WTC11 (cell line): ENCODE data around the gene GLRA1. TPM values are rescaled to one million over a fixed set of nuclear protein-coding genes. Genes with fewer than 3 reads are reported as not detected.

Source experiments
- ATAC-seq: fragments of 200-7000 bp; cut with Tn5 transposase; 2 replicates; pipeline ENCODE4 v1.10.0; 2021; ENCODE audit warnings: mild to moderate bottlenecking, moderate library complexity
- CTCF ChIA-PET: fragments of 300-600 bp; sonication (Branson Sonifier 250); formaldehyde crosslinking; loops from one replicate; lab custom pipeline; 2021; ENCODE audit warnings: antibody characterized with exemption; lab: Charles Lee
- POLR2A ChIA-PET: fragments of 350-600 bp; sonication (Branson Sonifier 250); formaldehyde crosslinking; loops from one replicate; lab custom pipeline; 2021; ENCODE audit warnings: antibody characterized with exemption; lab: Charles Lee
- DNase-seq: peaks from one replicate; pipeline ENCODE4 v3.0.0; 2021; ENCODE audit warnings: low spot score
- H3K27ac Mint-ChIP-seq: 2 replicates; pipeline ENCODE4 v1.8.0; 2021; ENCODE audit warnings: mixed read lengths
- H3K27me3 Mint-ChIP-seq: 2 replicates; pipeline ENCODE4 v1.8.0; 2021; ENCODE audit warnings: low read depth, mild to moderate bottlenecking, moderate library complexity, mixed read lengths
- H3K36me3 Mint-ChIP-seq: 2 replicates; pipeline ENCODE4 v1.8.0; 2021; ENCODE audit warnings: mixed read lengths
- H3K4me1 Mint-ChIP-seq: 2 replicates; pipeline ENCODE4 v1.8.0; 2022; ENCODE audit warnings: mixed read lengths
- H3K4me3 Mint-ChIP-seq: 2 replicates; pipeline ENCODE4 v1.8.0; 2021; ENCODE audit warnings: mild to moderate bottlenecking, moderate library complexity, mixed read lengths
- H3K9me3 Mint-ChIP-seq: 2 replicates; pipeline ENCODE4 v1.8.0; 2021; ENCODE audit warnings: mixed read lengths
- ESRRA ChIP-seq: sonication (generic); formaldehyde crosslinking; IDR thresholded peaks from 2 replicates; pipeline ENCODE4 v1.8.1; 2022; ENCODE audit warnings: mild to moderate bottlenecking, missing genetic modification reagents, borderline replicate concordance
- FOXP4 ChIP-seq: sonication (generic); formaldehyde crosslinking; IDR thresholded peaks from 2 replicates; pipeline ENCODE4 v1.8.0; 2022; ENCODE audit warnings: mild to moderate bottlenecking, missing genetic modification reagents
- GTF2I ChIP-seq: fragments of 250-450 bp; sonication (Bioruptor Pico); conservative IDR thresholded peaks from 2 replicates; pipeline ENCODE4 v1.4.0; 2021; ENCODE audit warnings: mild to moderate bottlenecking
- HMGXB4 ChIP-seq: sonication (generic); formaldehyde crosslinking; IDR thresholded peaks from 2 replicates; pipeline ENCODE4 v1.8.1; 2023; ENCODE audit warnings: mild to moderate bottlenecking, moderate library complexity, missing genetic modification reagents
- IRF2 ChIP-seq: sonication (generic); formaldehyde crosslinking; IDR thresholded peaks from 2 replicates; pipeline ENCODE4 v1.8.0; 2022; ENCODE audit warnings: low read depth, missing genetic modification reagents, borderline replicate concordance
- KAT7 ChIP-seq: sonication (generic); formaldehyde crosslinking; IDR thresholded peaks from 2 replicates; pipeline ENCODE4 v1.8.1; 2023; ENCODE audit warnings: missing genetic modification reagents, mild to moderate bottlenecking, borderline replicate concordance
- MLX ChIP-seq: sonication (generic); formaldehyde crosslinking; IDR thresholded peaks from 2 replicates; pipeline ENCODE4 v1.8.1; 2023; ENCODE audit warnings: mild to moderate bottlenecking, missing genetic modification reagents, moderate library complexity
- OVOL2 ChIP-seq: fragments of 250-450 bp; sonication (Bioruptor Pico); IDR thresholded peaks from 2 replicates; pipeline ENCODE4 v1.9.0; 2021; ENCODE audit warnings: mild to moderate bottlenecking, borderline replicate concordance
- PREB ChIP-seq: sonication (generic); formaldehyde crosslinking; IDR thresholded peaks from 2 replicates; pipeline ENCODE4 v1.8.1; 2022; ENCODE audit warnings: mild to moderate bottlenecking, missing genetic modification reagents, moderate library complexity, borderline replicate concordance
- SOX15 ChIP-seq: fragments of 250-450 bp; sonication (Bioruptor Pico); IDR thresholded peaks from 2 replicates; pipeline ENCODE4 v1.9.0; 2021; ENCODE audit warnings: mild to moderate bottlenecking
- STAT6 ChIP-seq: sonication (generic); formaldehyde crosslinking; conservative IDR thresholded peaks from 2 replicates; pipeline ENCODE4 v1.8.1; 2023; ENCODE audit warnings: mild to moderate bottlenecking, low read depth, missing genetic modification reagents, moderate library complexity
- ZMAT4 ChIP-seq: fragments of 250-450 bp; sonication (Bioruptor Pico); IDR thresholded peaks from 2 replicates; pipeline ENCODE4 v1.9.0; 2021; ENCODE audit warnings: mild to moderate bottlenecking
- ZNF317 ChIP-seq: sonication (generic); formaldehyde crosslinking; IDR thresholded peaks from 2 replicates; pipeline ENCODE4 v1.8.1; 2023; ENCODE audit warnings: low read depth, mild to moderate bottlenecking, moderate library complexity, missing genetic modification reagents, borderline replicate concordance
- ZNF423 ChIP-seq: fragments of 250-450 bp; sonication (Bioruptor Pico); IDR thresholded peaks from 2 replicates; pipeline ENCODE4 v2.1.2; 2022; ENCODE audit warnings: mild to moderate bottlenecking, moderate library complexity
- ZNF425 ChIP-seq: fragments of 250-450 bp; sonication (Bioruptor Pico); conservative IDR thresholded peaks from 2 replicates; pipeline ENCODE4 v1.9.0; 2021; ENCODE audit warnings: mild to moderate bottlenecking
- total RNA-seq: library from RNA; stranded (reverse); gene quantifications from 3 replicates; pipeline ENCODE4 v1.2.3, GENCODE V29; 2021

Gene GLRA1
- total RNA-seq, 1 experiment from 2014 or later: not detected

- ATAC-seq (no peak), DNase-seq (no peak)
- Mint-ChIP-seq H3K27me3 (no peaks in the 10 kb centered on the region), H3K4me3 (no peak overlapping the region), H3K36me3 (peaks cover 5% of the 10 kb centered on the region), H3K4me1 (peaks cover 7% of the 10 kb centered on the region), H3K9me3 (no peaks in the 10 kb centered on the region), H3K27ac (no peak overlapping the region)
- ChIA-PET POLR2A (no interaction called here), CTCF (no interaction called here)
- TF ChIP-seq ZNF425 (CRISPR knock-in tag): no peak
- no peak for TF ChIP-seq PREB (CRISPR knock-in tag)
- no peak for TF ChIP-seq FOXP4 (CRISPR knock-in tag)
- TF ChIP-seq IRF2 (CRISPR knock-in tag): no peak
Measured at GRCh38 chr5:151822141-151822540, 102.5 kb downstream of the GLRA1 start.

GRCh38 chr5:151820903-151821302 is 103.7 kb downstream of the GLRA1 start:
- CTCF ChIA-PET: no interaction called here
- TF ChIP-seq SOX15 (no peak), GTF2I (CRISPR knock-in tag) (no peak), ESRRA (no peak), MLX (CRISPR knock-in tag) (no peak), OVOL2 (CRISPR knock-in tag) (no peak), KAT7 (CRISPR knock-in tag) (no peak), ZMAT4 (CRISPR knock-in tag) (no peak)
- POLR2A ChIA-PET: no interaction called here
- H3K36me3 Mint-ChIP-seq: no peaks in the 10 kb centered on the region
- H3K4me3 Mint-ChIP-seq: no peak overlapping the region
- no peak for ATAC-seq
- no peaks in the 10 kb centered on the region for H3K27me3 Mint-ChIP-seq
- DNase-seq: no peak
- peaks cover 16% of the 10 kb centered on the region for H3K4me1 Mint-ChIP-seq
- no peak overlapping the region for H3K27ac Mint-ChIP-seq
- H3K9me3 Mint-ChIP-seq: no peaks in the 10 kb centered on the region

GRCh38 chr5:151820271-151820670 is 104.4 kb downstream of the GLRA1 start:
- DNase-seq (no peak), ATAC-seq (no peak)
- Mint-ChIP-seq H3K27ac (no peak overlapping the region), H3K9me3 (no peaks in the 10 kb centered on the region), H3K27me3 (no peaks in the 10 kb centered on the region), H3K4me3 (no peak overlapping the region), H3K36me3 (no peaks in the 10 kb centered on the region), H3K4me1 (peaks cover 15% of the 10 kb centered on the region)
- ChIA-PET POLR2A (no interaction called here), CTCF (interaction anchor here (1.2 kb wide), 1 partner anchor 451 kb away, joined by 3 read pairs; no protein-coding TSS in a partner anchor)
- TF ChIP-seq ZNF317 (CRISPR knock-in tag): no peak

GRCh38 chr5:151819830-151820229 is 104.8 kb downstream of the GLRA1 start:
- POLR2A ChIA-PET: no interaction called here
- Mint-ChIP-seq H3K27ac (no peak overlapping the region), H3K36me3 (no peaks in the 10 kb centered on the region), H3K9me3 (no peaks in the 10 kb centered on the region), H3K4me1 (peaks cover 19% of the 10 kb centered on the region), H3K27me3 (no peaks in the 10 kb centered on the region), H3K4me3 (no peak overlapping the region)
- DNase-seq: no peak
- CTCF ChIA-PET: interaction anchor here (1.2 kb wide), 1 partner anchor 452 kb away, joined by 3 read pairs; no protein-coding TSS in a partner anchor
- no peak for ATAC-seq
- no peak for TF ChIP-seq STAT6
- no peak for TF ChIP-seq HMGXB4 (CRISPR knock-in tag)
- TF ChIP-seq ZNF423 (CRISPR knock-in tag): no peak
- TF ChIP-seq FOXP4 (CRISPR knock-in tag): no peak
